Nephron progenitor cell (in vitro differentiated cells): ENCODE results near the gene RBMS1.
"Not testable (repeated sequence)": the region's sequence is repeated elsewhere in the genome, so short reads cannot be mapped to it uniquely, and the experiment has no call there.

Experiments used
- DNase-seq: peaks from one replicate; pipeline ENCODE4 v3.0.0; 2021
- H3K27ac Mint-ChIP-seq: 2 replicates; pipeline ENCODE4 v1.8.0; 2021; ENCODE audit warnings: mild to moderate bottlenecking, moderate library complexity, mixed read lengths
- H3K27me3 Mint-ChIP-seq: 2 replicates; pipeline ENCODE4 v1.8.0; 2021; ENCODE audit warnings: mild to moderate bottlenecking, low read depth, mixed read lengths; ENCODE audit not compliant: poor library complexity
- H3K36me3 Mint-ChIP-seq: 2 replicates; pipeline ENCODE4 v1.8.0; 2021; ENCODE audit warnings: low read depth, mixed read lengths
- H3K4me1 Mint-ChIP-seq: 2 replicates; pipeline ENCODE4 v1.8.0; 2021; ENCODE audit warnings: mixed read lengths
- H3K4me3 Mint-ChIP-seq: 2 replicates; pipeline ENCODE4 v1.8.0; 2021; ENCODE audit warnings: mild to moderate bottlenecking, moderate library complexity, mixed read lengths
- H3K9me3 Mint-ChIP-seq: 2 replicates; pipeline ENCODE4 v1.8.0; 2021; ENCODE audit warnings: mild to moderate bottlenecking, moderate library complexity, mixed read lengths
- CTCF ChIP-seq: fragments of 200-600 bp; sonication (generic); IDR thresholded peaks from 2 replicates; pipeline ENCODE4 v1.5.0; 2021; ENCODE audit warnings: antibody characterized with exemption

The RBMS1 gene

GRCh38 chr2:160490733-160491685 lies 2.6 kb downstream of the RBMS1 start:
- no peak for TF ChIP-seq CTCF
- peak overlapping the region; percentile 95 for H3K4me3 Mint-ChIP-seq
- H3K27ac Mint-ChIP-seq: peak overlapping the region; percentile 3
- H3K36me3 Mint-ChIP-seq: no peaks in the 10 kb centered on the region
- peaks cover 46% of the 10 kb centered on the region for H3K4me1 Mint-ChIP-seq
- no peak for DNase-seq
- peaks cover 6% of the 10 kb centered on the region for H3K27me3 Mint-ChIP-seq
- H3K9me3 Mint-ChIP-seq: no peaks in the 10 kb centered on the region

DNA sequence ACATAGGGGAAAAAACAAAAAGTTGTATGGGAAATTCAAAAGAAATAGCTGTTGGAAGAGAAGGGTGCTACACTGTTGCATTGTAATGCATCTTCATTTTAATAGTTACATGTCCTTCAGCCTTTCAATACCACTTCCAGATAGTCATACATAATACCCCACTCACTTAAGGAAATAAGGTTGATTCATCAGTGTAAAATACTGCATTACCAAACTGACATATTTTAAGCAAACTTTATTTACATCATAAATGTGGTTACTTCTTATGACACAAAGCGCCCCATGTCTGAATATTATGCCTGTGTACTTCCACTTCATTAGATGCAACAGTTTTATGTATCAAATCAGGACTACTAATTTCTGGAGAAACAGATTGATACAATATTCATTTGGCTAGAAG lies 4.5 kb downstream of the RBMS1 start:
- Mint-ChIP-seq H3K9me3 (peaks cover 6% of the 10 kb centered on the region), H3K36me3 (peaks cover 10% of the 10 kb centered on the region), H3K4me1 (peaks cover 43% of the 10 kb centered on the region), H3K4me3 (no peak overlapping the region), H3K27me3 (no peaks in the 10 kb centered on the region), H3K27ac (no peak overlapping the region)
- no peak for TF ChIP-seq CTCF
- no peak for DNase-seq

DNA sequence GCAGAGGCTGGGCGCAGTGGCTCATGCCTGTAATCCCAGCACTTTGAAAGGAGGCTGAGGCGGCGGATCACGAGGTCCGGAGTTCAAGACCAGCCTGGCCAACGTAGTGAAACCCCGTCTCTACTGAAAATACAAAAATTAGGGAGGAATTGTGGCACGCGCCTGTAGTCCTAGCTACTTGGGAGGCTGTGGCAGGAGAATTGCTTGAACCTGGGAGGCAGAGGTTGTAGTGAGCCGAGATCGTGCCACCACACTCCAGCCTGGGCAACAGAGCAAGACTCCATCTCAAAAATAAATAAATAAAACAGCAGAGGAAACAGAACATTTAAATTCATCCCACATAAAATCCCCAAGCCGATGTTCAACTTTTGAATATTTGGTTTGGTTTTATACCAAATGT lies 5.3 kb downstream of the RBMS1 start:
- H3K9me3 Mint-ChIP-seq, DNase-seq, H3K27ac Mint-ChIP-seq, H3K4me3 Mint-ChIP-seq, H3K27me3 Mint-ChIP-seq: not testable (repeated sequence)
- peaks cover 16% of the 10 kb centered on the region for H3K36me3 Mint-ChIP-seq
- H3K4me1 Mint-ChIP-seq: peaks cover 43% of the 10 kb centered on the region

- peaks cover 16% of the 10 kb centered on the region for H3K36me3 Mint-ChIP-seq
- H3K27ac Mint-ChIP-seq: peak overlapping the region; percentile 42
- DNase-seq: no peak
- TF ChIP-seq CTCF: no peak
- no peak overlapping the region for H3K4me3 Mint-ChIP-seq
- no peaks in the 10 kb centered on the region for H3K27me3 Mint-ChIP-seq
- peaks cover 47% of the 10 kb centered on the region for H3K4me1 Mint-ChIP-seq
- peaks cover 6% of the 10 kb centered on the region for H3K9me3 Mint-ChIP-seq
Measured at GRCh38 chr2:160486341-160486740, 7.3 kb downstream of the RBMS1 start.

DNA sequence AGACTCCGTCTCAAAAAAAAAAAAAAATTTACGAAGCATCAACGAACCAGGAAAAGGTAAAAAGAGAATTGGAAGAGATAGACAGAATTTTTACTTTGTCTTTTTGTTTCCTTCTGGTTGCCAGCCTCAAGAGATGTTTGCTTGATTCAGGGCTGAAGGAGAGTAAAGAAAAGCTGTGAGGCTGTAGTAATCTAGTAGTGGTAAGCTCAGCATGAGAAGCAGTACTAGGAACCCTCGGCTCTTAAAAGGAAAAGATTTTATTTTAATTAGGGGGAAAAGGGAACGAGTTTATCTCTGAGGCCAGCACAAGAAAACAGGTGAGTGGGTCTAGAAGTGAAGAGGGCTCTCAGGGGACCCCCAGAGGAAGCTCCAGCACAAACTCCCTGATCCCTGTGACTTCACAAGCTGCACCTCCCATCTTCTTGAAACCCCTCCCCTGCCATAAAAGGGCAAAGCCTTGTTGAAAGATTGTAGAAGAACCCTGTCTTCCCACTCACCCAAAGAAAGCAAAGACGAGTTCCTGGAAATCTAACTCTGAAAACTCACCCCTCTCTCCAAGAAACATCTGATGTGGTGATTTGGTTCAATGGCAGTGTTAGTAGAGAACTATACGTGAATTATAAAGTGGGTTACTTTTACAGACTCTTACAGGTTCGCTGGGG lies 8.6 kb downstream of the RBMS1 start:
- Mint-ChIP-seq H3K9me3 (peaks cover 6% of the 10 kb centered on the region), H3K4me1 (peaks cover 43% of the 10 kb centered on the region), H3K4me3 (no peak overlapping the region), H3K36me3 (peaks cover 16% of the 10 kb centered on the region), H3K27me3 (no peaks in the 10 kb centered on the region), H3K27ac (peak overlapping the region; percentile 76)
- no peak for DNase-seq
- TF ChIP-seq CTCF: no peak

DNA sequence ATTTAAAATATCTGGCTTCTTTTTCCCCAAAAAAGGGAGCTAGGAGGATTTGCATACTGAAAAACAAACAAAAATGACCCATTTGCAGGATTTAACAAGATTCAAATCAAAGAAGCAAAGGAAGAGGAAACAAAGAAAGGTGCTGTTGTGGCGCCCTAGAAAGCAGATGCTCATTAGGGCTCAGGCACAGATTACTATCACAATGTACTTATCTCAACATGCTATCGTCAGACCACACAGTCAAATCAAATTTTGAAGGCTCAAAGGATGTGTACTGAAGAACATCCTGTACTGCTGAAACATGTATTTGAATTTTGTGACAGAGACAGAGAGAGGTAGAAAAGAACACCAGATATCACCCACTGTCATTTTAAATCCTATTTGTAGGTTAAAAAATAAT lies 10.9 kb downstream of the RBMS1 start:
- peaks cover 10% of the 10 kb centered on the region for H3K9me3 Mint-ChIP-seq
- H3K27me3 Mint-ChIP-seq: no peaks in the 10 kb centered on the region
- peaks cover 27% of the 10 kb centered on the region for H3K36me3 Mint-ChIP-seq
- peaks cover 48% of the 10 kb centered on the region for H3K4me1 Mint-ChIP-seq
- DNase-seq: no peak
- no peak overlapping the region for H3K4me3 Mint-ChIP-seq
- TF ChIP-seq CTCF: no peak
- no peak overlapping the region for H3K27ac Mint-ChIP-seq
